HG03521 (cell line): Measurements from ENCODE around the gene FAHD2A.
"Not testable (repeated sequence)": the region's sequence is repeated elsewhere in the genome, so short reads cannot be mapped to it uniquely, and the experiment has no call there.

Experiments
- ATAC-seq: cut with Tn5 transposase; IDR thresholded peaks from one replicate; pipeline ENCODE4 v1.9.1; 2021; ENCODE audit warnings: mild to moderate bottlenecking, moderate library complexity; ENCODE audit not compliant: unreplicated experiment

Gene FAHD2A

DNA sequence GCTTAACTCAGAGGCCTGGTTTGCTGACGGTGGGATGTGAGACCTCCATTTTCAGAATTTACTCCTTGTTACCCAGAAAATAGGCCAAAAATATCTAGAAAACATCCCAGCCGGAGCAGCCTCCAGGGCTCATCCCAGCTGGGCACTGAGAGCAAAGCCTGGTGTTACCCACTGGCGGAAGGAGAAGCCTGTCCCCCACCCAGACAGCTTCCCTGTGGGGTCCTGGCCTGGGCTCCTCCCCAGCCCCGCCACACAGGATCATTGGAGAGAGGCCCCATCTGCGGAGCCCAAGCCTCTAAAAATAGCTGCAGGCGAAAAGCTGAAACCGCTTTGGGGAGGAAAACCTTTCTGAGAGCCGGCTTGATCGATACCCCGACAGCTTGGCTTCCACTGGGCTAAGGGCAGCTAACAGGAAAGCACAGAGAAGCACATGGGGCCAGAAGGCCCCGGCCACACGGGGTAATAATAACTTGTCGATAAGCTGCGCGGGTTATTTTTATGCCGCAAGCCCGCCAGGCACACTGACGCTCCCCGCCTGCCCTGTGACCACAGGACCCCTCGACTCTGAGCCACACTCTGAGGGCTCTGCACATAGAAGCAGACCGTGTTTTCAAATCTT, 26.9 kb upstream of the FAHD2A start:
- no peak for ATAC-seq

DNA sequence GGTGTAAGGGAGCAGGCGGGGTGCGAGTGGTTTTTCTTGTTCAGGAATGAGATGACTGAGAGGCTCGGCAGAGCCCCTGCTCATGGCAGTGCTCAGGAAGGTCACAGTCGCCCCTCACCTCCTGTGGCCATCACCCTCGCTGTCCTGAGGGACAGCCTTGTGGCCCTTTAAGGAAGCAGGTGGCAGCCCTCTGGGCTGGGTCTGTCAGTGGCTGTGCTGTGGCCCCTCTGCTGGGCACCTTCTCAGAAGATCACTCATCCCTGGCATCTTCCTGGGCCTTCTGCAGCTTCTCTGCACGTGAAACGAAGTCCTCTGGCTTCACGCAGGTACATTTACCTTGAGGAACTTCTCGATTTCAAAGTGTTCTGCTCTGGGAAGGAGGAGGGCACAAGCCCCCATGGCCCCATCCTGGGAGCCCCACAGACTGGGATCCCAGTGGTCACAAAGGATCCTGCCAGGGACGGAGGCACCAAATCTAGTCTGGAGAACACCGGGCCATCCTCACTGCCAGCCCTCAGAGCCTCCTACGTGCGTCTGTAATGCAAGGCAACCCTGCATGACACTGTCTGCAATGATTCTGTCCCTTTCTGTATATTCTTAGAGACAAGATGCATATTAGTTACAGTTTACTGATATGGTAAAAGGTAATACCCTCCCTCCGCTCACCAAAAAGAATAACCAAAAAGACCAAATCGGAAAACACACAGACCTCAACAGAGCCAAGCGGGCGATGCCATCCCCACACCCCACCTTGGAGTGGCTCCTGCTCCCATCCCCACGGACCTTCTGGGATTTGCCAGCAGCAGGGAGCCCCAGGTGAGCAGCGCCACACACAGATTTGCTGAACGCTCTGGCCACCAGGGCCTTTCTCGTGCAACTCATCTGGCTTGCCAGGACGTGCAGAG, 25.9 kb upstream of the FAHD2A start:
- no peak for ATAC-seq

DNA sequence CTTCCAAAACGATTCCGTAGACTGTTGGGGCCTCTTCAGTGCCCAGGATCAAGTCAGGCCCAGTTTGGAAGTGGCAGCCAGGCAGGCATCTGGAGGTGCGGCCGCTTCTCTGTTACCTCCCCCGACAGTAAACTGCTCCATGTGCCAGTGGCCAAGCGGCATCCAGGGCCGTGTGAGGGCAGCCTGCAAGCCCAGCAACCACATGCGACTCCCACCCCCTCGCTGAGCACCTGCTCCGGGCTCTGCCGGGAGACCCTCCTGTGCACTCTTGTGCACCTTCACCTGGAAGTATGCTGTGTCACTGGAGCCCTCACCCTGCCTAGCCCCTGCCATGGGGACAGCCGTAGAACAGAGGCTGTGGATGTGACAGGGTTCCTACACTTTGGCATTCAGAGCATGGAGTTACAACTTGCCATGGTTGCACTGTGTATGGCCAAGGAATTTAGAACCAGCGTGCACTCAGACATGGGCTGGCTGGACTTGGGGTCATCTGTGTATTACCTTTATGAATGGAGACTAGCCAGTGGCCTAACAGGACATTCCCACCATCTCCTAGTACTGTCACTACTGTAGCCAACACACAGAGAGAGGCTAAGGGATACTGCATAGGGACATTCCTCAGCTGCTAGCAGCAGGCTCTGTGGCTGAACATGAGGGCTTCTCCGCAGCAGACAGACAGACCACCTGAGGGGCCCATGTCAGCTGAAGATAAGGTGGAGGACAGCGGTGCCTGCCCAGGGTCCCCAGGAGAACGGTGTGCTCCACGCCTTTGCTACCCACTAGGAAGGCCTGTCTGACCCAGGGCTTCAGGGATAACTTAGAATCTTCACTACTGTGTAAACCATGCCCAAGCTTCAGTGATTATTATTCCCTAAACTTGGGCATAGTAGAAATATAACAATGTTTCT, 25.0 kb upstream of the FAHD2A start:
- ATAC-seq: no peak

DNA sequence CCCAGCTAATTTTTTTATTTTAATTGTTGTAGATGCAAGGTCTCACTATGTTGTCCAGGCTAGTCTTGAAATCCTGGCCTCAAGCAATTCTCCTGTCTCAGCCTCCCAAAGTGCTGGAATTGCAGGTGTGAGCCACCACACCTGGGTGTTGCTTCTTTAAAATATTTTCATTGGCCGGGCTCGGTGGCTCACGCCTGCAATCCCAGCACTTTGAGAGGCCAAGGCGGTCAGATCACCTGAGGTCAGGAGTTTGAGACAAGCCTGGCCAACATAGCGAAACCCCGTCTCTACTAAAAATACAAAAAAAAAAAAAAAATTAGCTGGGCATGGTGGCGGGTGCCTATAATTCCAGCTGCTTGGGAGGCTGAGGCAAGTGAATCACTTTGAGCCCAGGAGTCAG, 24.2 kb upstream of the FAHD2A start:
- not testable (repeated sequence) for ATAC-seq

DNA sequence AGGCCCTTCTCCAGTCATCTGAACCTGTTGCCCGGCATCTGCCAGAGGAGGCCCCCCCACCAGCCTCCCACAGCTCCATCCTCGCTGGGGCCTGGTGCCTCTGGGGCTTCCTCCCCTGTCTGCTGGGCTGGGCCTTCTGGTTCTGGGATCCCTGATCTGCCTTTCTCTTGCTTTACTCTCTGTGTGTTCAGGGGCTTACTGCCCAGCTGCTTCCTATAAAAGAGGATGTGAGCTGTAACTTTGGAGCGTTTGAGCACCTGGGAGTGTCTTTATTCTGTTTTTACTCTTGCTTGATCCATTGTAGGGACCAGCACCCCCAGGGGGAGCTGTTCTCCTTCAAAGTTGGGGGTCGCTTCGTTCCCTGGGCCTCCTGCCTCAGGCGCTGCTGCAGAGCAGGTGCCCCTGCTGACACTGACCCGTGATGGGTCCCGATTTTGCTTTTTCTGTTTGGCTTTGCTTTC, 23.1 kb upstream of the FAHD2A start:
- no peak for ATAC-seq

DNA sequence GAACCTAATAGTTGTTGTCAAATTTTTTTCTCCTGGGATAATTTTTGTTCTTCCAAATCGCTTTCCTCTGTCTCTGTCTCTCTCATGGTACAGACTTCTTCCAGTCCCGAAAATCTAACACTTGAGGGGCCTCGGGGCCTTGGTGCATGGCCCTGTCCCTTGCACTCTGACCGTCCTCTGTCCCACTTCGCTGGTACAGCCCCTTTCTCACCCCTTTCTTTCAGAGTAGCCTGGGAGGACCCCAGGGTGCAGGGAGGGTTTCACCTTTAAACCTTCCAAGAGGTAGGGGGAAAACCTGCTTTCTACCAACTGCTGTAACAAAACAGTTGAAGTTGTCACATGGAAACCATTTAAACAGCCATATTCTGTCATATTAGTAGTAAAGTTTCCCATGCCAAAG, 22.2 kb upstream of the FAHD2A start:
- ATAC-seq: no peak

DNA sequence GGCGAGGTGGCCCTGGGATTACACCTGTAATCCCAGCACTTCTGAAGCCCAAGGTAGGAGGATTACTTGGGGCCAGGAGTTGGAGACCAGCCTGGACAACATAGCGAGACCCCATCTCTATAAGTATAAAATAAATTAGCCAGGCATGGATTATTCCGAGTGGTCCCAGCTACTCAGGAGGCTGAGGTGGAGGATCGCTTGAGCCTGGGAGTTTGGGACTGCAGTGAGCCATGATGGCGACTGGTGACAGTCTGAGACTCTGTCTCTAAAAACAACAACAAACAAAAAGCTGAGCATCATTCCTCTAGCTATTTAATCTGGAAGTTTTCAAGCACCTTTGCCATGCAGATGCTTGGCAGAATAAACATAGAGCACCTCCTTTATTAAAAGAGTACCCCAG, 21.8 kb upstream of the FAHD2A start:
- ATAC-seq: no peak

DNA sequence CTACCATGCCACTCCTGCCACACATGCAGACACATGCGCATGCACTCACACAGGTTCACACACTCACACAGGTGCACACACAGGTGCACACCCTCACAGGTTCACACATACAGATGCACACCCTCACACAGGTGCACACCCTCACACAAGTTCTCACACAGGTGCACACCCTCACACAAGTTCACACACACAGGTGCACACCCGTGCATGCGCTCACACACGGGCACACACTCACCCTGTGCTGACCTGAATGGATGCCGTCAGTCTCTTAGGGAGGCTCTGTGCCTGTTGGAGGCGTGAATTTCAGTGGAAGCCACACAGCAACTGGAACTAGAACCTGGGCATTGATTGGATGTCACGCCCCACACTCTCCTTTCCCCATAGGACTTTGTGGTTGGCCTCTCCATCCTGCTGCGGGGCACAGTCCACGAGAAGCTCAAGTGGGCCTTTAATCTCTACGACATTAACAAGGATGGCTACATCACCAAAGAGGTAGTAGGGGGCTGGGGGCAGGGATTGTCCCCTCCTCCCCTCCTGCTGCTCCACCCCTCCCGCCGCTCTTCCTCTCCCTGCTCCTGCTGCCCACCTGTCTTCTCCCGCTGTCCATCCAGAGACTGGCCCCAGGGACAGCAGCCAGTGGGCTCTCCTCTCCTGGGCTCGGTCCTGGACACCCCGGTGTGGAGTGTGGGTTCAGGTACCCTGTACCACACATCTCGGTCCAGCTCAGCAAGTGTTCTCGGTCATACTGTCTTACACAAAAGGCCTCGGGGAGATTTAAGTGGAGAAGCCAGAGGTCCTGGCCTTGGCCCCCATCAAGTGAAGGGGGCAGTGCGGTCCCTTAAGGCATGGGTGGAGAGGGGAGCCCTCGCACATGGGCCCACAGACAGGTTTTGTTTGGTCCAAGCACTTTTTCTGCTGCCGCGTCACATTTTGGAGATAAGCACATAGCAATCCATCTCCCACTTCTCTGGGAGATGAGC, 21.0 kb upstream of the FAHD2A start:
- ATAC-seq: no peak

DNA sequence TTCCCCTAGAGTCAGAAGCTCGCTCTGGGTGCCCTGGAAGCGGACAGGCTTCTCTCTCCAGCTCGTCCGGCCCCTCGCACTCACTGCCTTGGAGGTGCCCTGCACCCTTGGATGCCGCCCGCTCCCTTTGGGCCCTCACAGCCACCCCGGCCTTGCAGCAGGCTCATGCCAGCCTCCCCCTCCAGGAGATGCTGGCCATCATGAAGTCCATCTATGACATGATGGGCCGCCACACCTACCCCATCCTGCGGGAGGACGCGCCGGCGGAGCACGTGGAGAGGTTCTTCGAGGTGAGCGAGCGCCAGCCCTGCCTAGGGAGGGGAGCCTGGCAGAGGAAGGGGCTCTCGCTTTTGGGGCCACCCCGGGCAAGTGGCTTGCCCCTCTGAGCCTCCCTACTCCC, 20.3 kb upstream of the FAHD2A start:
- ATAC-seq: no peak

DNA sequence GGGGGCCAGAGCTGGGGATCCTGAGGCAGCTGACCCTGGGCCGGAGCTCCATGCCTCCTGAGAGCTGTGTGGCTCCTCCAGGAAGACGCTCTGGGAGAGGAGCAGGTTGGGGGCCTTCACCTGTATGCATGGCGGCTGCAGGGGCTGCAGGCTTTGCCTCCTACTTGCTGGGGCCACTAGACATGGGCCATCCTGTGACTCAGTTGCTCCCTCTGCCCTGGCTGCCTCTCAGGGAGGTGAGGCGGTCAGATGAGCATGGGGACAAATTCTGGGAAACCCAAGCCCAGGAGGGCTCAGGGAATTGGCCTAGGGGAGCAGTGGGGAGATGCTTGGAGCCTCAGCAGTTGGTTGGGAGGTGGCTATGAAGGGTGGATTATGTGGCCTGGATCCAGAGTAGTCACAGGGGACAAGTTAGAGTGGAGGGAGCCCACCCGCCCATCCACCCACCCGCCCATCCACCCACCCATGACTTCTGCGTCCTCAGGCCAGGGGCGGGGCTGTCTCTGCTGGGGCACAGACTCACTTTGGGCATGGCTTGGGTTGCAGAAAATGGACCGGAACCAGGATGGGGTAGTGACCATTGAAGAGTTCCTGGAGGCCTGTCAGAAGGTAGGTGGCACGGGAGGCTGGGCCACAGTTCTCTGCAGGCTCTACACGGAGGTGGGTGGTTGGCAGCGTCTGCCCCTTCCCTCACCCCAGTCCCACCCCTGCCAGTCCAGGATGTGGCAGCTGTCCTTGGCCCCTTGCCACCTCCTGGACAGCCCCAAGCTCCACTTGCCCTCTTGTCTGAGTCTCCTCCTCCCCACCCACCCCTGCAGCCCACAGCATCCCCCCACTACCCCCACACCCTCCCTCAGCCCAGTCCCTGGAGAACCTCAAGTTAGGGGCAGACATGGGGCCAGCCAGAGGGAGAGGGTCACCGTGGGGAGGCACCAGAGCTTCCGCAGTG, 19.5 kb upstream of the FAHD2A start:
- no peak for ATAC-seq

DNA sequence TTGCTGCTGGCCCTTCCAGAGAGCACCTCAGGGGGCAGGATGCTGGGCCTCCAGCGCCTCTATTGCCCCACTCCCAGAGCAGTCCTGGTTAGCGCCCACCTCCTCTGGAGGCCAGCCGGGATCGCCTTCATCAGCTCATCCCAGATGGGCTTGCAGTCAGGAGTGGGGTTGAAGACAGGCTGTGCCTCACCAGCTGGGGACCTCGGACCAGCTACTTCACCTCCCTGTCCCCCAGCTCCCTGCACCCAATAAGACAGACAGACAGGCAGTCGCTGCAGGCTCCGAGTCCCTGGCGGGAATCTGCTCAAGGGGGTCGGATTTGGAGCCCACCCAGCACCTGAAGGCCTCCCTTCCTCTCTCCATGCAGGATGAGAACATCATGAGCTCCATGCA, 18.9 kb upstream of the FAHD2A start:
- no peak for ATAC-seq

DNA sequence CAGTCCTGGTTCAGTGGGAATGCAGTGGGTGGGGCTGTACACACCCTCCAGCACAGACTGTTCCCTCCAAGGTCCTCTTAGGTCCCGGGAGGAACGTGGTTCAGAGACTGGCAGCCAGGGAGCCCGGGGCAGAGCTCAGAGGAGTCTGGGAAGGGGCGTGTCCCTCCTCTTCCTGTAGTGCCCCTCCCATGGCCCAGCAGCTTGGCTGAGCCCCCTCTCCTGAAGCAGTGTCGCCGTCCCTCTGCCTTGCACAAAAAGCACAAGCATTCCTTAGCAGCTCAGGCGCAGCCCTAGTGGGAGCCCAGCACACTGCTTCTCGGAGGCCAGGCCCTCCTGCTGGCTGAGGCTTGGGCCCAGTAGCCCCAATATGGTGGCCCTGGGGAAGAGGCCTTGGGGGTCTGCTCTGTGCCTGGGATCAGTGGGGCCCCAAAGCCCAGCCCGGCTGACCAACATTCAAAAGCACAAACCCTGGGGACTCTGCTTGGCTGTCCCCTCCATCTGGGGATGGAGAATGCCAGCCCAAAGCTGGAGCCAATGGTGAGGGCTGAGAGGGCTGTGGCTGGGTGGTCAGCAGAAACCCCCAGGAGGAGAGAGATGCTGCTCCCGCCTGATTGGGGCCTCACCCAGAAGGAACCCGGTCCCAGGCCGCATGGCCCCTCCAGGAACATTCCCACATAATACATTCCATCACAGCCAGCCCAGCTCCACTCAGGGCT, 17.5 kb upstream of the FAHD2A start:
- no peak for ATAC-seq

DNA sequence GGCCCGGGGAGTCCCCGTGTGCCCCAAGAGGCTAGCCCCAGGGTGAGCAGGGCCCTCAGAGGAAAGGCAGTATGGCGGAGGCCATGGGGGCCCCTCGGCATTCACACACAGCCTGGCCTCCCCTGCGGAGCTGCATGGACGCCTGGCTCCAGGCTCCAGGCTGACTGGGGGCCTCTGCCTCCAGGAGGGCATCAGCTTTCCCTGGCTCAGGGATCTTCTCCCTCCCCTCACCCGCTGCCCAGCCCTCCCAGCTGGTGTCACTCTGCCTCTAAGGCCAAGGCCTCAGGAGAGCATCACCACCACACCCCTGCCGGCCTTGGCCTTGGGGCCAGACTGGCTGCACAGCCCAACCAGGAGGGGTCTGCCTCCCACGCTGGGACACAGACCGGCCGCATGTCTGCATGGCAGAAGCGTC, 16.9 kb upstream of the FAHD2A start:
- ATAC-seq: no peak

DNA sequence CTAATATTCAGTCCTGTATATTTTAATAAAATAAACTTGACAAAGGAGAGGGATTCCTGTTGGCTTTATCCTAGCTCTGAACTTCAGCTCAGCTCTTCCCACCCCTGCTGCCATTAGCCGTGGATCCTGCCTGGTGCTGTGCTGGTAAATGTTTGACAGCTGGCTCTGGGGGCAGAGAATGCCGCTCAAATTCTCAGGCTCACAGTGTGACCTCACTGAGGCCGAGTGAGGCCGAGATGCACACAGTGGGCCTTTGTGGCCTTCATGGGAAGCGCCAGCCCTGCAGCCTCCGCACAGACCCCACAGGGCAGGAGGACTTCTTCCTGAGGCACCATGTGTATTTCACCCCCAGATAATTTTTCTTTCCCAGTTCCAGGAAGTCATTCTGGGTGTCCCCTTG, 16.5 kb upstream of the FAHD2A start:
- no peak for ATAC-seq

DNA sequence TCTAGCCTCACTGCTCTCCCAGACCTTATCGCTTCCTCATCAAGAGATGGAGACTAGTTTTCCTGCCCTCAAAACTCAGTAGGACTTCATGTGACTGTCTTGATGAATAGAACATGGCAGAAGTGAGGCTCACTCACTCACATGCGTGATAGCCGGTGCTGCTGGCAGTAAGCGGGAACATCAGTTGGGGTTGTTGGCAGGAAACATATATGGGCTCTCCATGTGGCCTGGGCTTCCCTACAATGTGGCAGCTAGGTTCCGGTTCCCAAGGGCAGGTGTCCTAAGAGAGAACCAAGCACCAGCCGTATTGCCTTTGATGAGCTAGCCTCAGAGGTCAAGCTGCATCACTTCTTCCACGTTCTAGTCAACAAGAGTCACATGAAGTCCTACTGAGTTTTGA, 15.2 kb upstream of the FAHD2A start:
- no peak for ATAC-seq

DNA sequence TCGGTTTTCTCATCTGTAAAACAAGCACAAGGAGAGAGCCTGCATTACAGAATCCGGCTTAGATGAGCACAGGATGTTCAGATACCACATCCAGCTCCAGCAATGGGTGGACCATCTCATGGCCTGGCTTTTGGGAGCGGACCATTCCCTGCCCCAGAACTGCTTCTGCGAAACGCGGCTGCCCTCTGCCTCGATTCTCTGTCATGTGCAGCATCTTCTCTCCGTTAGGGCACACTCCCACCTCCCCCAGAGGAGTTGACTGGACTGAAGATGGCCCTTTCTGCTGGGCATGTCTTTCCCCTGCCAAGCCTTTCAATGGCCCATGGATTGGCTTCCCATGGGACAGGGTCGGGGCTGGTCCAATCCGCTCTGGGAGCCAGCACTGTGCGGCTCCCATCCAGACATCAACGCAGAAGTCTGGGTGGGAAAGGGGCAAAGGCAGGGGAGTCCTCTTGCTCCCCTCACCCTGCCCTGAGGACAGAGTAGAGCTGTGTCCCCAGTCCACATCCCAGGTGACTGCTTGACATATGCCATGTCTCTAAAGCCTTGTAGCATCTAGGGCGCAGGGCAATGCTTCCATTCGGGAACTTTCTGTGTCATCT, 14.3 kb upstream of the FAHD2A start:
- ATAC-seq: no peak

DNA sequence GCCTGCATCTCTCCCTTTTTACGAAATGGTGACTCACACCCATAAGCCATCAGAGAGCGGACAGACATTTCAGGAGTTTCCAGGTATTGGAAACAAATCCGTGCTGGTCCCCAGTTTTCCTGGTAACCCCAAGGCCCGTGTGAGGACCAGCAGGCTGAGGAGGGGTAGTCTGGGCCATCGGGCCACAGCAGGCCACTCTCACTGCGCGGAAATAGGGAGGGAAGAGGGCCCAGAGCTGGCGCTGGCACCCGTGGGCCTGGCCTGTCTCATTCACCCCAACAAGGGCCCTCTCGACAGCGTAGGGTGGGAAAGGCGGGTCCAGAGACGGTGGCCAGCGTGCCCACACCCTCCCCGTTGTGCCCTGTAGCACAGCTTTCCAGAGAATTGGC, 13.7 kb upstream of the FAHD2A start:
- ATAC-seq: no peak
